GM23338 (cell line): ENCODE results near the gene SUSD4. TPM values are rescaled to one million over a fixed set of nuclear protein-coding genes. Genes with fewer than 3 reads are reported as not detected.

Experiments used
- ATAC-seq: fragments of 200-7000 bp; cut with Tn5 transposase; 3 replicates; pipeline ENCODE4 v1.9.1; 2020
- DNase-seq: peaks from one replicate; pipeline ENCODE4 v3.0.0-alpha.2; 2015; ENCODE audit warnings: low spot score
- H2AFZ ChIP-seq: fragments of 200-600 bp; sonication (generic); 2 replicates; pipeline ENCODE4 v1.8.0; 2016; ENCODE audit warnings: antibody characterized with exemption, mild to moderate bottlenecking, moderate library complexity
- H3F3A ChIP-seq: fragments of 200-600 bp; sonication (generic); replicated peaks from 2 replicates; pipeline ENCODE4 v1.8.0; 2017; ENCODE audit warnings: antibody characterized with exemption, mixed run types, low read depth
- H3K27ac ChIP-seq: fragments of 200-600 bp; sonication (generic); 2 replicates; pipeline ENCODE4 v1.6.1; 2016; ENCODE audit warnings: low read depth
- H3K27me3 ChIP-seq: fragments of 200-600 bp; sonication (generic); 2 replicates; pipeline ENCODE4 v1.8.0; 2016; ENCODE audit warnings: mild to moderate bottlenecking, mixed run types, moderate library complexity; ENCODE audit not compliant: insufficient read depth
- H3K36me3 ChIP-seq: fragments of 200-600 bp; sonication (generic); 2 replicates; pipeline ENCODE4 v1.8.0; 2016; ENCODE audit warnings: mild to moderate bottlenecking; ENCODE audit not compliant: insufficient read depth
- H3K4me1 ChIP-seq: fragments of 200-600 bp; sonication (generic); 2 replicates; pipeline ENCODE4 v1.8.0; 2016; ENCODE audit warnings: mild to moderate bottlenecking, moderate library complexity; ENCODE audit not compliant: insufficient read depth
- H3K4me2 ChIP-seq: fragments of 200-600 bp; sonication (generic); 2 replicates; pipeline ENCODE4 v1.7.1; 2017; ENCODE audit warnings: mixed run types
- H3K4me3 ChIP-seq: fragments of 200-600 bp; sonication (generic); 2 replicates; pipeline ENCODE4 v1.6.1; 2016; ENCODE audit warnings: mixed run types
- H3K79me2 ChIP-seq: fragments of 200-600 bp; sonication (generic); replicated peaks from 2 replicates; pipeline ENCODE4 v1.8.0; 2017; ENCODE audit warnings: mild to moderate bottlenecking; ENCODE audit not compliant: insufficient read depth
- H3K9me2 ChIP-seq: fragments of 200-600 bp; sonication (generic); 2 replicates; pipeline ENCODE4 v1.8.0; 2017; ENCODE audit not compliant: insufficient read depth
- H4K20me1 ChIP-seq: fragments of 200-600 bp; sonication (generic); replicated peaks from 2 replicates; pipeline ENCODE4 v1.8.0; 2017; ENCODE audit warnings: mild to moderate bottlenecking; ENCODE audit not compliant: insufficient read depth
- H3K27ac Mint-ChIP-seq: 2 replicates; pipeline ENCODE4 v1.8.0; 2020; ENCODE audit warnings: inconsistent platforms, mild to moderate bottlenecking, moderate library complexity, mixed read lengths
- H3K27me3 Mint-ChIP-seq: 3 replicates; pipeline ENCODE4 v1.8.0; 2022; ENCODE audit warnings: low read depth, mild to moderate bottlenecking, moderate library complexity, mixed read lengths, inconsistent platforms; ENCODE audit not compliant: insufficient read depth, poor library complexity
- H3K36me3 Mint-ChIP-seq: 3 replicates; pipeline ENCODE4 v1.8.0; 2021; ENCODE audit warnings: low read depth, mild to moderate bottlenecking, inconsistent platforms, moderate library complexity, mixed read lengths
- H3K4me1 Mint-ChIP-seq: 3 replicates; pipeline ENCODE4 v1.8.0; 2020; ENCODE audit warnings: mild to moderate bottlenecking, inconsistent platforms, mixed read lengths
- H3K4me3 Mint-ChIP-seq: 3 replicates; pipeline ENCODE4 v1.8.0; 2021; ENCODE audit warnings: moderate library complexity, mild to moderate bottlenecking, inconsistent platforms, mixed read lengths
- H3K9me3 Mint-ChIP-seq: 3 replicates; pipeline ENCODE4 v1.8.0; 2020; ENCODE audit warnings: moderate library complexity, mild to moderate bottlenecking, inconsistent platforms, mixed read lengths
- CREB1 ChIP-seq: fragments of 250-450 bp; sonication (Bioruptor Pico); IDR thresholded peaks from 2 replicates; pipeline ENCODE4 v1.5.0; 2020; ENCODE audit warnings: low read depth, mild to moderate bottlenecking, moderate library complexity
- EZH2 ChIP-seq: fragments of 200-600 bp; sonication (generic); IDR thresholded peaks from one replicate; pipeline ENCODE4 v1.8.0; 2017; ENCODE audit warnings: antibody characterized with exemption, mild to moderate bottlenecking, low read depth; ENCODE audit not compliant: unreplicated experiment
- EZH2phosphoT487 ChIP-seq: fragments of 200-600 bp; sonication (generic); IDR thresholded peaks from one replicate; pipeline ENCODE4 v1.8.1; 2018; ENCODE audit warnings: antibody characterized with exemption; ENCODE audit not compliant: unreplicated experiment
- JUNB ChIP-seq: IDR thresholded peaks from one replicate; pipeline ENCODE4 v1.6.1; 2016; ENCODE audit warnings: antibody characterized with exemption; ENCODE audit not compliant: unreplicated experiment
- NANOG ChIP-seq: IDR thresholded peaks from 2 replicates; pipeline ENCODE4 v1.6.1; 2016; ENCODE audit warnings: antibody characterized with exemption, borderline replicate concordance
- POLR2AphosphoS5 ChIP-seq: IDR thresholded peaks from 2 replicates; pipeline ENCODE4 v1.6.1; 2016; ENCODE audit warnings: antibody characterized with exemption, low read depth
- STAT1 ChIP-seq: IDR thresholded peaks from one replicate; pipeline ENCODE4 v1.6.1; 2016; ENCODE audit warnings: antibody characterized with exemption; ENCODE audit not compliant: unreplicated experiment
- ZNF114 ChIP-seq: fragments of 250-450 bp; sonication (Bioruptor Pico); IDR thresholded peaks from 2 replicates; pipeline ENCODE4 v1.5.0; 2020; ENCODE audit warnings: mild to moderate bottlenecking, moderate library complexity
- ZNF331 ChIP-seq: fragments of 250-450 bp; sonication (Bioruptor Pico); IDR thresholded peaks from 2 replicates; pipeline ENCODE4 v1.5.0; 2020; ENCODE audit warnings: low read depth, mild to moderate bottlenecking, moderate library complexity
- polyA plus RNA-seq: library from polyadenylated mRNA; unstranded; fragments of >200 nt; fragmentation: Nextera tagmentation; extraction: Ambion mirVana; gene quantifications from 2 replicates; pipeline ENCODE4 v1.2.1, GENCODE V29; 2016
- total RNA-seq: library from RNA; depleted of rRNA; stranded (reverse); fragments of >200 nt; shearing (Covaris generic); gene quantifications from 2 replicates; pipeline ENCODE4 v1.2.3, GENCODE V29; 2014
- TF ChIP-seq, protein P1 (sequence below), 2 experiments: fragments of 200-600 bp in 1 of 2; sonication (generic) in 1 of 2; conservative IDR thresholded peaks; 2 replicates each; pipeline versions ENCODE4 v1.5.1 to v1.6.1; 2016 to 2017; ENCODE audit warnings: antibody characterized with exemption in 2 of 2, low read depth in 2 of 2, mild to moderate bottlenecking in 2 of 2, moderate library complexity in 1 of 2
- TF ChIP-seq, protein P2 (sequence below): IDR thresholded peaks from one replicate; pipeline ENCODE4 v1.6.1; 2018; ENCODE audit warnings: antibody characterized with exemption; ENCODE audit not compliant: unreplicated experiment
- TF ChIP-seq, protein P3 (sequence below): fragments of 250-450 bp; sonication (Bioruptor Pico); IDR thresholded peaks from 2 replicates; pipeline ENCODE4 v1.5.0; 2020; ENCODE audit warnings: mild to moderate bottlenecking, moderate library complexity
- TF ChIP-seq, protein P4 (sequence below): IDR thresholded peaks from 2 replicates; pipeline ENCODE4 v1.6.1; 2016; ENCODE audit warnings: antibody characterized with exemption

SUSD4 gene
- total and polyA plus RNA-seq, 2 experiments from 2014 or later = 2.3 to 3.6 TPM

DNA sequence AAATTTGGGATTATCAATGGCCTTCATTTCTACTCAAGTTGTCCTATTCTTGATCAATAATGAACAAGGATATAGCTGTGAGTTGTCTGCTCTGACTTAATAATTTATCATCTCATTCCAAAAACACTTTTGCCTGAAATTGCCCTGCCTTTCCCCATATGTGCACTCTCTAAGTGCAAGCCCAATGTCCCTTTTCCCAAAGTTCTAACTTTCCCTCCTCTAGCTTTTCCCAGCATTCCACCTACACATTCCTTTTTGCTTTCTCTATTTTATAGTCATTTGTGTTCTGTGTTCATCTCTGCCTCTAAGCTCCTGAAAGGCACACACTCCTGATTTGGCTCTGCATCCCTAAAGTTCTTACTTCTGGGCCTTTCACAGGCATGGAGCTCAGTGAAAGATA lies 34.7 kb downstream of the SUSD4 start:
- Histone ChIP-seq H3K4me1 (no peaks in the 10 kb centered on the region), H3K27ac (no peak overlapping the region), H4K20me1 (no peaks in the 10 kb centered on the region), H3K27me3 (no peaks in the 10 kb centered on the region), H3K4me2 (no peak overlapping the region), H2AFZ (no peak overlapping the region), H3K79me2 (no peaks in the 10 kb centered on the region), H3F3A (no peaks in the 10 kb centered on the region), H3K36me3 (no peaks in the 10 kb centered on the region), H3K4me3 (no peak overlapping the region), H3K9me2 (no peaks in the 10 kb centered on the region)
- no peak for ATAC-seq
- TF ChIP-seq CREB1 (CRISPR knock-in tag) (no peak), POLR2AphosphoS5 (no peak), ZNF331 (CRISPR knock-in tag) (no peak), STAT1 (no peak), JUNB (no peak), NANOG (no peak), ZNF114 (CRISPR knock-in tag) (no peak), EZH2phosphoT487 (no peak), EZH2 (no peak)
- TF ChIP-seq, protein P1, sequence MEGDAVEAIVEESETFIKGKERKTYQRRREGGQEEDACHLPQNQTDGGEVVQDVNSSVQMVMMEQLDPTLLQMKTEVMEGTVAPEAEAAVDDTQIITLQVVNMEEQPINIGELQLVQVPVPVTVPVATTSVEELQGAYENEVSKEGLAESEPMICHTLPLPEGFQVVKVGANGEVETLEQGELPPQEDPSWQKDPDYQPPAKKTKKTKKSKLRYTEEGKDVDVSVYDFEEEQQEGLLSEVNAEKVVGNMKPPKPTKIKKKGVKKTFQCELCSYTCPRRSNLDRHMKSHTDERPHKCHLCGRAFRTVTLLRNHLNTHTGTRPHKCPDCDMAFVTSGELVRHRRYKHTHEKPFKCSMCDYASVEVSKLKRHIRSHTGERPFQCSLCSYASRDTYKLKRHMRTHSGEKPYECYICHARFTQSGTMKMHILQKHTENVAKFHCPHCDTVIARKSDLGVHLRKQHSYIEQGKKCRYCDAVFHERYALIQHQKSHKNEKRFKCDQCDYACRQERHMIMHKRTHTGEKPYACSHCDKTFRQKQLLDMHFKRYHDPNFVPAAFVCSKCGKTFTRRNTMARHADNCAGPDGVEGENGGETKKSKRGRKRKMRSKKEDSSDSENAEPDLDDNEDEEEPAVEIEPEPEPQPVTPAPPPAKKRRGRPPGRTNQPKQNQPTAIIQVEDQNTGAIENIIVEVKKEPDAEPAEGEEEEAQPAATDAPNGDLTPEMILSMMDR (conservative IDR thresholded peaks at IDR 0.05; ENCODE audit: low read depth in 2 of 2) = no peak
- TF ChIP-seq, protein P2, sequence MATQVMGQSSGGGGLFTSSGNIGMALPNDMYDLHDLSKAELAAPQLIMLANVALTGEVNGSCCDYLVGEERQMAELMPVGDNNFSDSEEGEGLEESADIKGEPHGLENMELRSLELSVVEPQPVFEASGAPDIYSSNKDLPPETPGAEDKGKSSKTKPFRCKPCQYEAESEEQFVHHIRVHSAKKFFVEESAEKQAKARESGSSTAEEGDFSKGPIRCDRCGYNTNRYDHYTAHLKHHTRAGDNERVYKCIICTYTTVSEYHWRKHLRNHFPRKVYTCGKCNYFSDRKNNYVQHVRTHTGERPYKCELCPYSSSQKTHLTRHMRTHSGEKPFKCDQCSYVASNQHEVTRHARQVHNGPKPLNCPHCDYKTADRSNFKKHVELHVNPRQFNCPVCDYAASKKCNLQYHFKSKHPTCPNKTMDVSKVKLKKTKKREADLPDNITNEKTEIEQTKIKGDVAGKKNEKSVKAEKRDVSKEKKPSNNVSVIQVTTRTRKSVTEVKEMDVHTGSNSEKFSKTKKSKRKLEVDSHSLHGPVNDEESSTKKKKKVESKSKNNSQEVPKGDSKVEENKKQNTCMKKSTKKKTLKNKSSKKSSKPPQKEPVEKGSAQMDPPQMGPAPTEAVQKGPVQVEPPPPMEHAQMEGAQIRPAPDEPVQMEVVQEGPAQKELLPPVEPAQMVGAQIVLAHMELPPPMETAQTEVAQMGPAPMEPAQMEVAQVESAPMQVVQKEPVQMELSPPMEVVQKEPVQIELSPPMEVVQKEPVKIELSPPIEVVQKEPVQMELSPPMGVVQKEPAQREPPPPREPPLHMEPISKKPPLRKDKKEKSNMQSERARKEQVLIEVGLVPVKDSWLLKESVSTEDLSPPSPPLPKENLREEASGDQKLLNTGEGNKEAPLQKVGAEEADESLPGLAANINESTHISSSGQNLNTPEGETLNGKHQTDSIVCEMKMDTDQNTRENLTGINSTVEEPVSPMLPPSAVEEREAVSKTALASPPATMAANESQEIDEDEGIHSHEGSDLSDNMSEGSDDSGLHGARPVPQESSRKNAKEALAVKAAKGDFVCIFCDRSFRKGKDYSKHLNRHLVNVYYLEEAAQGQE = no peak
- TF ChIP-seq, protein P3, sequence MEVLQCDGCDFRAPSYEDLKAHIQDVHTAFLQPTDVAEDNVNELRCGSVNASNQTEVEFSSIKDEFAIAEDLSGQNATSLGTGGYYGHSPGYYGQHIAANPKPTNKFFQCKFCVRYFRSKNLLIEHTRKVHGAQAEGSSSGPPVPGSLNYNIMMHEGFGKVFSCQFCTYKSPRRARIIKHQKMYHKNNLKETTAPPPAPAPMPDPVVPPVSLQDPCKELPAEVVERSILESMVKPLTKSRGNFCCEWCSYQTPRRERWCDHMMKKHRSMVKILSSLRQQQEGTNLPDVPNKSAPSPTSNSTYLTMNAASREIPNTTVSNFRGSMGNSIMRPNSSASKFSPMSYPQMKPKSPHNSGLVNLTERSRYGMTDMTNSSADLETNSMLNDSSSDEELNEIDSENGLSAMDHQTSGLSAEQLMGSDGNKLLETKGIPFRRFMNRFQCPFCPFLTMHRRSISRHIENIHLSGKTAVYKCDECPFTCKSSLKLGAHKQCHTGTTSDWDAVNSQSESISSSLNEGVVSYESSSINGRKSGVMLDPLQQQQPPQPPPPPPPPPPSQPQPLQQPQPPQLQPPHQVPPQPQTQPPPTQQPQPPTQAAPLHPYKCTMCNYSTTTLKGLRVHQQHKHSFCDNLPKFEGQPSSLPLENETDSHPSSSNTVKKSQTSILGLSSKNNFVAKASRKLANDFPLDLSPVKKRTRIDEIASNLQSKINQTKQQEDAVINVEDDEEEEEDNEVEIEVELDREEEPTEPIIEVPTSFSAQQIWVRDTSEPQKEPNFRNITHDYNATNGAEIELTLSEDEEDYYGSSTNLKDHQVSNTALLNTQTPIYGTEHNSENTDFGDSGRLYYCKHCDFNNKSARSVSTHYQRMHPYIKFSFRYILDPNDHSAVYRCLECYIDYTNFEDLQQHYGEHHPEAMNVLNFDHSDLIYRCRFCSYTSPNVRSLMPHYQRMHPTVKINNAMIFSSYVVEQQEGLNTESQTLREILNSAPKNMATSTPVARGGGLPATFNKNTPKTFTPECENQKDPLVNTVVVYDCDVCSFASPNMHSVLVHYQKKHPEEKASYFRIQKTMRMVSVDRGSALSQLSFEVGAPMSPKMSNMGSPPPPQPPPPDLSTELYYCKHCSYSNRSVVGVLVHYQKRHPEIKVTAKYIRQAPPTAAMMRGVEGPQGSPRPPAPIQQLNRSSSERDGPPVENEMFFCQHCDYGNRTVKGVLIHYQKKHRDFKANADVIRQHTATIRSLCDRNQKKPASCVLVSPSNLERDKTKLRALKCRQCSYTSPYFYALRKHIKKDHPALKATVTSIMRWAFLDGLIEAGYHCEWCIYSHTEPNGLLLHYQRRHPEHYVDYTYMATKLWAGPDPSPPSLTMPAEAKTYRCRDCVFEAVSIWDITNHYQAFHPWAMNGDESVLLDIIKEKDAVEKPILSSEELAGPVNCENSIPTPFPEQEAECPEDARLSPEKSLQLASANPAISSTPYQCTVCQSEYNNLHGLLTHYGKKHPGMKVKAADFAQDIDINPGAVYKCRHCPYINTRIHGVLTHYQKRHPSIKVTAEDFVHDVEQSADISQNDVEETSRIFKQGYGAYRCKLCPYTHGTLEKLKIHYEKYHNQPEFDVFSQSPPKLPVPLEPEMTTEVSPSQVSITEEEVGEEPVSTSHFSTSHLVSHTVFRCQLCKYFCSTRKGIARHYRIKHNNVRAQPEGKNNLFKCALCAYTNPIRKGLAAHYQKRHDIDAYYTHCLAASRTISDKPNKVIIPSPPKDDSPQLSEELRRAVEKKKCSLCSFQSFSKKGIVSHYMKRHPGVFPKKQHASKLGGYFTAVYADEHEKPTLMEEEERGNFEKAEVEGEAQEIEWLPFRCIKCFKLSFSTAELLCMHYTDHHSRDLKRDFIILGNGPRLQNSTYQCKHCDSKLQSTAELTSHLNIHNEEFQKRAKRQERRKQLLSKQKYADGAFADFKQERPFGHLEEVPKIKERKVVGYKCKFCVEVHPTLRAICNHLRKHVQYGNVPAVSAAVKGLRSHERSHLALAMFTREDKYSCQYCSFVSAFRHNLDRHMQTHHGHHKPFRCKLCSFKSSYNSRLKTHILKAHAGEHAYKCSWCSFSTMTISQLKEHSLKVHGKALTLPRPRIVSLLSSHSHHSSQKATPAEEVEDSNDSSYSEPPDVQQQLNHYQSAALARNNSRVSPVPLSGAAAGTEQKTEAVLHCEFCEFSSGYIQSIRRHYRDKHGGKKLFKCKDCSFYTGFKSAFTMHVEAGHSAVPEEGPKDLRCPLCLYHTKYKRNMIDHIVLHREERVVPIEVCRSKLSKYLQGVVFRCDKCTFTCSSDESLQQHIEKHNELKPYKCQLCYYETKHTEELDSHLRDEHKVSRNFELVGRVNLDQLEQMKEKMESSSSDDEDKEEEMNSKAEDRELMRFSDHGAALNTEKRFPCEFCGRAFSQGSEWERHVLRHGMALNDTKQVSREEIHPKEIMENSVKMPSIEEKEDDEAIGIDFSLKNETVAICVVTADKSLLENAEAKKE (CRISPR knock-in tag) = no peak
- TF ChIP-seq, protein P4, sequence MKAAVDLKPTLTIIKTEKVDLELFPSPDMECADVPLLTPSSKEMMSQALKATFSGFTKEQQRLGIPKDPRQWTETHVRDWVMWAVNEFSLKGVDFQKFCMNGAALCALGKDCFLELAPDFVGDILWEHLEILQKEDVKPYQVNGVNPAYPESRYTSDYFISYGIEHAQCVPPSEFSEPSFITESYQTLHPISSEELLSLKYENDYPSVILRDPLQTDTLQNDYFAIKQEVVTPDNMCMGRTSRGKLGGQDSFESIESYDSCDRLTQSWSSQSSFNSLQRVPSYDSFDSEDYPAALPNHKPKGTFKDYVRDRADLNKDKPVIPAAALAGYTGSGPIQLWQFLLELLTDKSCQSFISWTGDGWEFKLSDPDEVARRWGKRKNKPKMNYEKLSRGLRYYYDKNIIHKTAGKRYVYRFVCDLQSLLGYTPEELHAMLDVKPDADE = no peak
- peaks cover 1% of the 10 kb centered on the region for H3K27me3 Mint-ChIP-seq
- no peaks in the 10 kb centered on the region for H3K9me3 Mint-ChIP-seq
- DNase-seq = no peak
- no peaks in the 10 kb centered on the region for H3K36me3 Mint-ChIP-seq
- no peak overlapping the region for H3K4me3 Mint-ChIP-seq
- H3K27ac Mint-ChIP-seq = no peak overlapping the region
- H3K4me1 Mint-ChIP-seq = peaks cover 5% of the 10 kb centered on the region; the same call in 2 of the 3 replicates
